A673 (cell line): Measurements from ENCODE around the gene AMPD2. TPM values are rescaled to one million over a fixed set of nuclear protein-coding genes. Genes with fewer than 3 reads are reported as not detected.

Experiments
- BruUV-seq: library from RNA; stranded (reverse); fragments of 400-500 nt; replicated peaks from 2 replicates; lab custom pipeline; 2021; lab: Mats Ljungman, UMichigan
- CTCF ChIA-PET: fragments of 300-600 bp; sonication (Branson Sonifier 250); formaldehyde crosslinking; loops from one replicate; lab custom pipeline; 2022; ENCODE audit warnings: antibody characterized with exemption; lab: Charles Lee
- POLR2A ChIA-PET: fragments of 300-600 bp; sonication (Branson Sonifier 250); formaldehyde crosslinking; loops from one replicate; lab custom pipeline; 2022; ENCODE audit warnings: antibody characterized with exemption; ENCODE audit not compliant: low non-redundant PET; lab: Charles Lee
- DNase-seq: peaks from one replicate; pipeline ENCODE4 v3.0.0-alpha.2; 2015; ENCODE audit warnings: low spot score
- H3K27ac ChIP-seq: fragments of 200-600 bp; sonication (generic); 2 replicates; pipeline ENCODE4 v1.5.1; 2016; ENCODE audit warnings: mixed run types, low read depth, mild to moderate bottlenecking, mixed read lengths, antibody characterized with exemption, low read length; ENCODE audit not compliant: poor library complexity, severe bottlenecking
- H3K27me3 ChIP-seq: fragments of 200-600 bp; sonication (generic); replicated peaks from 2 replicates; pipeline ENCODE4 v1.6.1; 2017; ENCODE audit warnings: mixed run types, low read depth, mild to moderate bottlenecking, mixed read lengths, antibody characterized with exemption, low read length; ENCODE audit not compliant: insufficient read depth, poor library complexity
- H3K36me3 ChIP-seq: fragments of 200-600 bp; sonication (generic); 2 replicates; pipeline ENCODE4 v1.6.1; 2016; ENCODE audit warnings: mixed run types, mild to moderate bottlenecking, mixed read lengths, antibody characterized with exemption, low read length; ENCODE audit not compliant: insufficient read depth, poor library complexity, severe bottlenecking
- H3K4me1 ChIP-seq: fragments of 200-600 bp; sonication (generic); 2 replicates; pipeline ENCODE4 v1.6.1; 2017; ENCODE audit warnings: mixed run types, mild to moderate bottlenecking, mixed read lengths, antibody characterized with exemption, low read length; ENCODE audit not compliant: insufficient read depth, poor library complexity, severe bottlenecking
- H3K4me3 ChIP-seq: fragments of 200-600 bp; sonication (generic); 2 replicates; pipeline ENCODE4 v1.5.1; 2016; ENCODE audit warnings: low read depth, mixed run types, mild to moderate bottlenecking, mixed read lengths, low read length; ENCODE audit not compliant: poor library complexity, severe bottlenecking
- H3K9me3 ChIP-seq: fragments of 200-600 bp; sonication (generic); 2 replicates; pipeline ENCODE4 v1.6.1; 2016; ENCODE audit warnings: mixed run types, low read depth, mild to moderate bottlenecking, mixed read lengths, antibody characterized with exemption, low read length; ENCODE audit not compliant: poor library complexity, severe bottlenecking
- CTCF ChIP-seq: fragments of 300-800, 200-600 bp; sonication (generic); conservative IDR thresholded peaks from 2 replicates; pipeline ENCODE4 v1.5.1; 2017; ENCODE audit warnings: low read depth, mild to moderate bottlenecking, antibody characterized with exemption, low read length, moderate library complexity, mixed read lengths
- EZH2 ChIP-seq: fragments of 200-600 bp; sonication (generic); IDR thresholded peaks from 2 replicates; pipeline ENCODE4 v1.6.1; 2017; ENCODE audit warnings: borderline replicate concordance, low read depth, mild to moderate bottlenecking, mixed read lengths, antibody characterized with exemption, low read length; ENCODE audit not compliant: poor library complexity, severe bottlenecking
- intact Hi-C: fragments of 100-400 bp; cut with micrococcal nuclease; formaldehyde crosslinking; loops from one replicate; pipeline ENCODE4 v1.10.0; 2022; ENCODE audit not compliant: unreplicated experiment
- total RNA-seq: library from RNA; stranded (reverse); gene quantifications from 2 replicates; pipeline ENCODE4 v1.2.3, GENCODE V29; 2021

The AMPD2 gene
- total RNA-seq, 1 experiment from 2014 or later, result 132 TPM

- Histone ChIP-seq H3K4me1 (peaks cover 13% of the 10 kb centered on the region), H3K27ac (no peak overlapping the region), H3K4me3 (no peak overlapping the region), H3K27me3 (no peaks in the 10 kb centered on the region), H3K36me3 (peaks cover 9% of the 10 kb centered on the region), H3K9me3 (no peaks in the 10 kb centered on the region)
- CTCF ChIA-PET, result interaction anchor here (0.7 kb wide), 1 partner anchor 42 kb away, joined by 3 read pairs; no protein-coding TSS in a partner anchor
- TF ChIP-seq EZH2 (no peak), CTCF (no peak)
- no TSS peak for BruUV-seq
- intact Hi-C loops, result no loop called here
- no peak for DNase-seq
- POLR2A ChIA-PET, result no interaction called here
Measured at GRCh38 chr1:109598156-109598555, 21.5 kb upstream of the AMPD2 start.

- POLR2A ChIA-PET, result no interaction called here
- TF ChIP-seq CTCF, result peak; percentile 42; the same call in 1 of the 2 replicates
- no peak for TF ChIP-seq EZH2
Measured at GRCh38 chr1:109598655-109599054, 21.0 kb upstream of the AMPD2 start.

GRCh38 chr1:109603229-109603628 lies 16.4 kb upstream of the AMPD2 start:
- Histone ChIP-seq H3K4me3 (no peak overlapping the region), H3K9me3 (no peaks in the 10 kb centered on the region), H3K27ac (no peak overlapping the region), H3K4me1 (no peaks in the 10 kb centered on the region), H3K36me3 (no peaks in the 10 kb centered on the region), H3K27me3 (no peaks in the 10 kb centered on the region)
- BruUV-seq, result no TSS peak
- intact Hi-C loops, result no loop called here
- no peak for DNase-seq
- POLR2A ChIA-PET, result no interaction called here
- TF ChIP-seq CTCF (no peak), EZH2 (no peak)
- CTCF ChIA-PET, result no interaction called here

More at GRCh38 chr1:109598655-109599054, 21.0 kb upstream of the AMPD2 start:
- H3K36me3 ChIP-seq, result peaks cover 6% of the 10 kb centered on the region
- no TSS peak for BruUV-seq
- CTCF ChIA-PET, result no interaction called here
- H3K27me3 ChIP-seq, result no peaks in the 10 kb centered on the region
- no peak for DNase-seq
- no peaks in the 10 kb centered on the region for H3K9me3 ChIP-seq
- H3K4me3 ChIP-seq, result no peak overlapping the region
- H3K4me1 ChIP-seq, result peaks cover 13% of the 10 kb centered on the region
- intact Hi-C loops, result no loop called here
- H3K27ac ChIP-seq, result no peak overlapping the region
